HL-60/S4 (cell line): ENCODE results near the gene LMX1A.

Experiments used
- in situ Hi-C: fragments of 300-500 bp; cut with MboI; formaldehyde crosslinking; loops from 2 replicates; pipeline ENCODE4 v1.14.3; 2022; ENCODE audit warnings: low sequenced_read_pairs

Gene LMX1A

GRCh38 chr1:165355977-165356811 is at the start of gene LMX1A:
Gene LMX1A, minus strand, starts transcription at chr1:165356715. Its CDS starts 1,156 bp downstream, at chr1:165355559.
- in situ Hi-C loops = no loop called here

GRCh38 chr1:165403835-165404482 is 47.4 kb upstream of the LMX1A start:
- in situ Hi-C loops = no loop called here

GRCh38 chr1:165402517-165403111 is 46.1 kb upstream of the LMX1A start:
- in situ Hi-C loops = no loop called here

- in situ Hi-C loops = loop anchor here (25.0 kb wide), 1 partner anchor 514 kb away; no protein-coding TSS in a partner anchor
These were observed 41.4 kb upstream of the LMX1A start for GRCh38 chr1:165397944-165398343.

GRCh38 chr1:165395901-165396300 is 39.4 kb upstream of the LMX1A start:
- in situ Hi-C loops = loop anchor here (25.0 kb wide), 1 partner anchor 516 kb away; no protein-coding TSS in a partner anchor

- in situ Hi-C loops = loop anchor here (25.0 kb wide), 1 partner anchor 517 kb away; no protein-coding TSS in a partner anchor
These were observed 39.0 kb upstream of the LMX1A start for GRCh38 chr1:165395478-165395877.

- in situ Hi-C loops = loop anchor here (5.0 to 25.0 kb wide), 2 partner anchors 204 to 519 kb away; no protein-coding TSS in a partner anchor
These were observed 36.4 kb upstream of the LMX1A start for GRCh38 chr1:165392634-165393571.

- in situ Hi-C loops = loop anchor here (5.0 to 25.0 kb wide), 2 partner anchors 208 to 523 kb away; no protein-coding TSS in a partner anchor
These were observed 33.1 kb upstream of the LMX1A start for GRCh38 chr1:165389609-165390008.

- in situ Hi-C loops = loop anchor here (25.0 kb wide), 1 partner anchor 524 kb away; no protein-coding TSS in a partner anchor
These were observed 31.4 kb upstream of the LMX1A start for GRCh38 chr1:165387961-165388360.

GRCh38 chr1:165387505-165387904 is 31.0 kb upstream of the LMX1A start:
- in situ Hi-C loops = loop anchor here (25.0 kb wide), 1 partner anchor 525 kb away; no protein-coding TSS in a partner anchor

GRCh38 chr1:165383599-165384405 is 27.3 kb upstream of the LMX1A start:
- in situ Hi-C loops = loop anchor here (25.0 kb wide), 1 partner anchor 528 kb away; no protein-coding TSS in a partner anchor

GRCh38 chr1:165383067-165383466 is 26.6 kb upstream of the LMX1A start:
- in situ Hi-C loops = loop anchor here (25.0 kb wide), 1 partner anchor 529 kb away; no protein-coding TSS in a partner anchor

- in situ Hi-C loops = loop anchor here (25.0 kb wide), 1 partner anchor 530 kb away; no protein-coding TSS in a partner anchor
These were observed 25.4 kb upstream of the LMX1A start for GRCh38 chr1:165381745-165382505.

GRCh38 chr1:165376811-165377311 is 20.3 kb upstream of the LMX1A start:
- in situ Hi-C loops = loop anchor here (25.0 kb wide), 1 partner anchor 535 kb away; no protein-coding TSS in a partner anchor

GRCh38 chr1:165376041-165376810 is 19.7 kb upstream of the LMX1A start:
- in situ Hi-C loops = loop anchor here (25.0 kb wide), 1 partner anchor 536 kb away; no protein-coding TSS in a partner anchor

GRCh38 chr1:165375623-165376022 is 19.1 kb upstream of the LMX1A start:
- in situ Hi-C loops = loop anchor here (25.0 kb wide), 1 partner anchor 537 kb away; no protein-coding TSS in a partner anchor

GRCh38 chr1:165371588-165372225 is 15.2 kb upstream of the LMX1A start:
- in situ Hi-C loops = no loop called here
